HUES48 (cell line): Measurements from ENCODE around the gene GRPEL2.
"Not testable (repeated sequence)": the region's sequence is repeated elsewhere in the genome, so short reads cannot be mapped to it uniquely, and the experiment has no call there.

Experiments used
- H3K27ac ChIP-seq: one replicate; pipeline ENCODE4 v1.7.0; 2013; ENCODE audit warnings: low read depth, low read length, inconsistent platforms
- H3K27me3 ChIP-seq: 2 replicates; pipeline ENCODE4 v1.6.1; 2013; ENCODE audit warnings: mild to moderate bottlenecking, low read length; ENCODE audit not compliant: control insufficient read depth, insufficient read depth
- H3K36me3 ChIP-seq: 2 replicates; pipeline ENCODE4 v1.6.1; 2013; ENCODE audit warnings: low read length; ENCODE audit not compliant: control insufficient read depth, insufficient read depth
- H3K4me1 ChIP-seq: 2 replicates; pipeline ENCODE4 v1.6.1; 2013; ENCODE audit warnings: mild to moderate bottlenecking, low read length; ENCODE audit not compliant: control insufficient read depth, insufficient read depth
- H3K4me3 ChIP-seq: 2 replicates; pipeline ENCODE4 v1.5.1; 2013; ENCODE audit warnings: mild to moderate bottlenecking, low read depth, low read length
- H3K9ac ChIP-seq: 2 replicates; pipeline ENCODE4 v1.6.1; 2013; ENCODE audit warnings: mild to moderate bottlenecking, low read depth, low read length, moderate library complexity
- H3K9me3 ChIP-seq: 2 replicates; pipeline ENCODE4 v1.6.1; 2013; ENCODE audit warnings: low read length; ENCODE audit not compliant: control insufficient read depth, insufficient read depth

Gene GRPEL2

DNA sequence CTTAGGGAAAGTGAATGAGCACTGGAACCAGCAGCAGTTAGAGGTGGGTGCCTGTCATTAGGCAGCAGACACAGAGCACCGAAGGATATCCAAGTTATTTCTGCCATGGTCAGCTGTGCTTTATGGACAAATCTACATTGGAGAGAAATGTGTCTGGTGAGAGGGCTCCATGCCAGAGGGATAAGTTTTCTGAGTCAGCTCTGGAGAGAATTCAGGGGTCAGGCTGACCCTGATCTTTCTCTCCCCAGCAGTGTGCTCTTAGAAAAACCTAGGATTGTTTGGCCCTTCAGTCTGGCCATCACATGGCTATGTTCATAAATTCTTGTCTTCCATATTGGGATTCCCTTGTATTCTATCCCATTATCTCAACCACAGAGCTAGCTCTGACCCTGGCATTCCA, 42.7 kb downstream of the GRPEL2 start:
- no peaks in the 10 kb centered on the region for H3K4me1 ChIP-seq
- H3K27ac ChIP-seq: no peak overlapping the region
- no peak overlapping the region for H3K4me3 ChIP-seq
- H3K36me3 ChIP-seq: no peaks in the 10 kb centered on the region
- H3K27me3 ChIP-seq: no peaks in the 10 kb centered on the region
- H3K9ac ChIP-seq: no peak overlapping the region
- H3K9me3 ChIP-seq: no peaks in the 10 kb centered on the region

DNA sequence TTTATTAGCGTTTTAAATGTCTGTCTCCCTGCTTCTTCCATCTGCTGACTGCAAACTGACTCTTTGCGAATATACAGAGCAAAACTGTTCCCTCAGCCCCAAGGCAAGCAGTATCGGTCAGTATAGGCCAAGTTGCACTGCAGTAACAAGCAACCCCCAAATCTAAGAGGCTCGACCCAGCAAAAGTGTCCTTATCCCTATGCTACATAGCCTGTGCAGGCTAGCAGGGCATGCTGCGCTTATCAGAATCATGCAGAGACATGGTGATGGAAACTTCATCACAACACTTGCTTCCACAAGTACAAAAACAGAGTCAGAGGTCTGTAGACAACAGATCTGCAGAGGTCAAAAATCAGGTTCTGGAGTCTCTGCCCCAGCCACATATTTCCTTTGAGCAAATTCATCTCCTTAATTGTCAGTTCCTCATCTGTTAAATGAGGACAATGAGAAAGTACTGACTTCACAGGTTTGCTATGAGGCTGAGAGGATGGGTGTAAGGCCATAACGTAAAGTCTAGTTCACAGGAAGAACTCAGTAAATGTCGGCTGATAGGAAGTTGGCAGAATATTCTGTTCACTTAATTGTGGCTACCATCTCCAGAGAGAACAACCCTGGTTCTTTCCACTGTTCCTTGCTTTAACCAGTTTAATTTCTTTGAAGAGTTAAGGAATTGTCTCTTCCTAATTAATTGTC, 43.3 kb downstream of the GRPEL2 start:
- no peaks in the 10 kb centered on the region for H3K27me3 ChIP-seq
- no peak overlapping the region for H3K27ac ChIP-seq
- H3K4me1 ChIP-seq: no peaks in the 10 kb centered on the region
- H3K9ac ChIP-seq: no peak overlapping the region
- no peaks in the 10 kb centered on the region for H3K9me3 ChIP-seq
- no peaks in the 10 kb centered on the region for H3K36me3 ChIP-seq
- no peak overlapping the region for H3K4me3 ChIP-seq

DNA sequence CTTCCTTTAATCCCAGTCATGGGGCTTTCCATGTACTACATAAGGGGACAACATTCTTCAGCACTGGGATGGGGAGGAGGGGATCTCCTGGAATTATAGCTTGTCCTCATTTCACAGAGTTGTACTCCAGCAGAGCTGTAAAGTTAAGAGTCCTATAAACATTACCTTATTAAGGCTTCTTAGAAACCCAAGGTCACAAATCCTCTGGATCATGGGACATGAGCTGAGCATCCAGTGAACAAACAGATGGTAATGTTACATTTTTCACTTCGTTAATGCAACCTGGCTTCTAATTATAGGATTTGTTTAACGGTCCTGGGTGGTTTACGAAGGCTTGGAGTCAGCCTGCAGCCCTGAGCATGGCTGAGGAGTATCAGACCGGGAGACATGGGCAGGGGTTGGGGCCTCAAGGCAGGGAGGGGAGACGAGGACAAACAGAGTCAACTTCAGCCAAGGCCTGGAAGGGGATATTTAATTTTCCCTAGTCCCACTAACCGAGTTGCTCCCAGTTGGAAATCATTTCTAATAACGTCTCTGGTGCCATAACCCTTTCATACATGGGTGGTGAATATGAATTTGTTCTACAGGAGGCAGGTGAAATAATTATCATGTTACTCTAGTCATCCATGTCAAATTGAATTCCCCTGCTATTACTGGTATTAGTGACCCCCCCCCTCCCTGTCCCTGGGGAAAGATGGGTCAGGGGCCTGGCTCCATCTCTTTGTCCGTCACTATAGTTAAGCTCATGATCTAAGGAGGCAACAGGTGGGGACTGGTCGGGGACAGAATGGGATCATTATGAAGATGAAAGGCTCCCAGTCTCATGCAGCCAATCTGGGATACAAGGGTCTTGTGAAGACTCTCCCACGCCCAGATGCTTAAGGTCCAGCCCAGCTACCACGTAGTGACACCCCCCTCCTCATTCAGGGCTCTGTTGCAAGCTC, 44.5 kb downstream of the GRPEL2 start:
- Histone ChIP-seq H3K36me3 (no peaks in the 10 kb centered on the region), H3K4me1 (no peaks in the 10 kb centered on the region), H3K9ac (no peak overlapping the region), H3K27me3 (no peaks in the 10 kb centered on the region), H3K4me3 (no peak overlapping the region), H3K27ac (no peak overlapping the region), H3K9me3 (no peaks in the 10 kb centered on the region)

DNA sequence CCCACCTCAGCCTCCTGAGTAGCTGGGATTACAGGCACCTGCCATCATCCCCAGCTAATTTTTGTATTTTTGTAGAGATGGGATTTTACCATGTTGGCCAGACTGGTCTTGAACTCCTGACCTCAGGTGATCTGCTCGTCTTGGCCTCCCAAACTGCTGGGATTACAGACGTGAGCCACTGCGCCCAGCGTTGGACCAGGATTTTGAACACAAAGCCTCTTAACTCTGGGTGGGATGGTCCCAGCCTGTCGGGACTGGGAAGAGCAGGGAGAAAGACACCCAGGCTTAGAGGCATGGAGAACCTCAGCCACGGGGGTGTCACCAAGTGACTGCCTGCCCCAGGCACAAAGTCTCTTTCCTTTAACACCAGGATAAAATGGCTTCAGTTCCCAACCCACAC, 45.8 kb downstream of the GRPEL2 start:
- not testable (repeated sequence) for H3K36me3 ChIP-seq, H3K27me3 ChIP-seq, H3K9me3 ChIP-seq, H3K9ac ChIP-seq, H3K27ac ChIP-seq, H3K4me3 ChIP-seq, H3K4me1 ChIP-seq

DNA sequence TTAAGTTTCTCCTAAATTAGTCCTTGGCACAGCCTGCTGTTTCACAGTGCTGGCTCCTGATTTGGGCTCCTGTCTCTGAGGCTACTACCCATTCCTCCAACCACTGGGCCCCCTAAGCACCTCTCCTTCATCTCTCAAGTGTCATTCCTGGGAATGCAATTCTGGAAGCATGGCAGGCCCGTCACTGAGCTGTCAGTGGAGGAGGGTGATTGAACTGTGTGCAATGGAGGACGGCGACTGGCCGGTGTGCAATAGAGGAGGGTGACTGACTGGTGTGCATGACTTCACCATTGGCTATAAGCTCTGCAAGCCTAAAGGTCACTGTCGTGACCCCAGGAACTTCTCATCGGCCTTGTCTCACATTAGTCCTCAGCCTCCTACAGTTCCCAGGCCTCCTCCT, 46.2 kb downstream of the GRPEL2 start:
- H3K4me3 ChIP-seq: no peak overlapping the region
- H3K36me3 ChIP-seq: no peaks in the 10 kb centered on the region
- H3K27me3 ChIP-seq: no peaks in the 10 kb centered on the region
- no peaks in the 10 kb centered on the region for H3K9me3 ChIP-seq
- no peak overlapping the region for H3K27ac ChIP-seq
- no peak overlapping the region for H3K9ac ChIP-seq
- no peaks in the 10 kb centered on the region for H3K4me1 ChIP-seq

DNA sequence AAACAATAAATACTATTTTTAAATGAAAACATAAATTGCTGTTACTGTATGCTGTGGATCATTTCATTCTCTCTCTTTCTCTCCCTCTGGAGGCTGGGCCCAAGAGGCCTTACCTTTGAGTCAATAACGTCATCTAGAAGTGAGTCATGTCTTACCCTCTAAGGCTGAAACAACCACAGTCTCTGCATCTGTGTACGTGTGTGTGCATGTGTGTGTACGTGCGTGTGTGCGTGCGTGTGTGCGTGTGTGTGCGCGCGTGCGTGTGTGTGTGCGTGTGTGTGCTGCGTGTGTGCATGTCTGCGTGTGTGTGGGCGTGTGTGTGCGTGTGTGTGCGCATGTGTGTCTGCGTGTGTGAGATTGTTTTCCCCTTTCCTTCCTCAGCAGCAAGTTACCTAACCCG, 47.4 kb downstream of the GRPEL2 start:
- H3K9me3 ChIP-seq: no peaks in the 10 kb centered on the region

DNA sequence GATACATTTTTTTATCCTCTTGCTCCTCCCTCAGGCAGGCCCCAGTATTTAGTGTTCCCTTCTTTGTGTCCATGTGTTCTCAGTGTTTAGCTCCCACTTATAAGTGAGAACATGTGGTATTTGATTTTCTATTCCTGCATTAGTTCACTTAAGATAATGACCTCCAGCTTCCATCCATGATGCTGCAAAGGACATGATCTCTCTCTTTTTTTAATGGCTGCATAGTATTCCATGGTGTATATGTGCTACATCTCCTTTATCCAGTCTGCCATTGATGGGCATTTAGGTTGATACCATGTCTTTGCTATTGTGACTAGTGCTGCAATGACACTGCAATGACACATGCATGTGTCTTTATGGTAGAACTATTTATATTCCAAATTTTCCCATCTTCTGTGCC, 49.7 kb downstream of the GRPEL2 start:
- not testable (repeated sequence) for H3K36me3 ChIP-seq, H3K27ac ChIP-seq

More for the DNA sequence above, 47.4 kb downstream of the GRPEL2 start:
- no peak overlapping the region for H3K27ac ChIP-seq
- H3K4me1 ChIP-seq: no peaks in the 10 kb centered on the region
- no peaks in the 10 kb centered on the region for H3K36me3 ChIP-seq
- no peak overlapping the region for H3K9ac ChIP-seq
- H3K4me3 ChIP-seq: no peak overlapping the region
- no peaks in the 10 kb centered on the region for H3K27me3 ChIP-seq

DNA sequence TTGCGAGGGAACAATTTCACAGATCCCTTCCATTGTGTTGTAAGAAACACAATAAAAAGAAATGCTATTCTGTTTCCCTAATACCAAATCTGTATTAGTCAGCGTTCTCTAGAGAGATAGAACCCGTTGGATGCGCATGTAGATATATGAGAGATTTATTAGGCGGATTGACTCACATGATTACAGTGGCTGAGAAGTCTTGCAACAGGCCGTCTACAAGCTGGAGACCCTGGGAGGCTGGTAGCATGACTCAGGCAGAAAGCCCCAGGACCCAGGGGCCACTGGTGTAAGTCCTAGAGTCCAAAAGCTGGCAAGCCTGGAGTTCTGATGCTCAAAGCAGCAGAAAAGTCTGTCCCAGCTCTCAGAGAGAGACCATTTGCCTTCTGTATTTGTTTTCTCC, 52.2 kb downstream of the GRPEL2 start:
- no peaks in the 10 kb centered on the region for H3K27me3 ChIP-seq
- no peak overlapping the region for H3K4me3 ChIP-seq
- H3K4me1 ChIP-seq: no peaks in the 10 kb centered on the region
- H3K27ac ChIP-seq: no peak overlapping the region
- H3K9ac ChIP-seq: no peak overlapping the region
- no peaks in the 10 kb centered on the region for H3K36me3 ChIP-seq
- H3K9me3 ChIP-seq: no peaks in the 10 kb centered on the region

More for the DNA sequence above, 49.7 kb downstream of the GRPEL2 start:
- not testable (repeated sequence) for H3K4me3 ChIP-seq, H3K9me3 ChIP-seq, H3K4me1 ChIP-seq, H3K9ac ChIP-seq, H3K27me3 ChIP-seq

DNA sequence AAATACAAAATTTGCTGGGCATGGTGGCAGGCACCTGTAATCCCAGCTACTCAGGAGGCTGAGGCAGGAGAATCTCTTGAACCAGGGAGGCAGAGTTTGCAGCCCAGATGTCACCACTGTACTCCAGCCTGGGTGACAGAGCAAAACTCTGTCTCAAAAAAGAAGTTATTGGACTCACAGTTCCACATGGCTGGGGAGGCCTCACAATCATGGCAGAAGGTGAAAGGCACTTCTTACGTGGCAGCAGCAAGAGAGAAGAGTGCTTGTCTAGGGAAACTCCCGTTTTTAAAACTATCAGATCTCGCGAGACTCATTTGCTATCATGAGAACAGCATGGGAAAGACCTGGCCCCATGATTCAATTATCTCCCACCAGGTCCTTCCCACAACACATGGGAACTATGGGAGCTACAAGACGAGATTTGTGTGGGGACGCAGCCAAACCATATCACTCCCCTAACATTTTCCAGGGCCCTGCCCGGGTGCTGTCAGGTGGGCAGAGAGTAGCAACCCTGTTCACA, 53.5 kb downstream of the GRPEL2 start:
- not testable (repeated sequence) for H3K4me3 ChIP-seq, H3K4me1 ChIP-seq, H3K27me3 ChIP-seq, H3K9ac ChIP-seq, H3K36me3 ChIP-seq, H3K9me3 ChIP-seq, H3K27ac ChIP-seq

DNA sequence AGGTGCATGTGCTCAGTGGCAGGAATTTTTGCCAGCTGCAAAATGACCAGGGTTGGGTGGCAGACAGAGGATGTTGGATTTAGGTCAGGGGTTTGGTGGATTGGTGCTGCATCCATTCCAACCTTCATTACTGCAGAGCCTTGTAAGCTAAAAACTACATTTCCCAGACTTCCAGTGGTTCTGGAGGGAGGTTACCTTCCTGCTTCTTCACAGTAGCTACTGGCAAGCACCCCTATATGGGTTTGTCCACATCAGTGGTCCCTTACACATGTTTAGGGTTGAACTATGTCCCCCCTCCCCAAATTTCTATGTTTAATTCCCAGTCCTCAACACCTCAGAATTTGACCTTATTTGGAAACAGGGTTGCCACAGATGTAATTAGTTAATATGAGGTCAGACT, 54.5 kb downstream of the GRPEL2 start:
- no peaks in the 10 kb centered on the region for H3K36me3 ChIP-seq
- H3K9ac ChIP-seq: no peak overlapping the region
- no peaks in the 10 kb centered on the region for H3K9me3 ChIP-seq
- no peak overlapping the region for H3K27ac ChIP-seq
- no peaks in the 10 kb centered on the region for H3K27me3 ChIP-seq
- 0 out of 2 replicates have a peak, but pooled peaks cover 4% of the 10 kb centered on the region for H3K4me1 ChIP-seq
- H3K4me3 ChIP-seq: no peak overlapping the region

DNA sequence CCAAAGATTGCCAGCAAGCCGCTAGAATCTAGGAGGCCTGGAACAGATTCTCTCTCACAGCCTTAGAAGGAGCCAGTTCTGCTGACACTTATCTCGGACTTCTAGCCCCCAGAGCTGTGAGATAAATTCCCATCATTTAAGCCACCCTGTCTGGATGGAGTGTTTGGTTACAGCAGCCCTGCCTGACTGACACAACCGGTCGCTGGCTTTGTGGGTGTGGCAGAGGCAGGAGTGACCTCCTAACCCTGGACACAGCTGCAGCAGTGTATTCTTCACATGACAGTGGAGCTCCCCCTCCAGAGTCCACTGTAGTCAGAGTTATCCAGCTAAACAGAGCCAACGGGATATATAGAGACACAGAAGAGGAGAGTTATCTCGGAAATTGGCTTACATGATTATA, 55.0 kb downstream of the GRPEL2 start:
- Histone ChIP-seq H3K36me3 (no peaks in the 10 kb centered on the region), H3K27ac (no peak overlapping the region), H3K4me1 (0 out of 2 replicates have a peak, but pooled peaks cover 4% of the 10 kb centered on the region), H3K9ac (no peak overlapping the region), H3K4me3 (no peak overlapping the region), H3K27me3 (no peaks in the 10 kb centered on the region), H3K9me3 (no peaks in the 10 kb centered on the region)
